ENCODE data around the gene PSD2. TPM values are rescaled to one million over a fixed set of nuclear protein-coding genes. Genes with fewer than 3 reads are reported as not detected.

Gene PSD2
- total RNA-seq: under 1 TPM; 0.05 to 0.11 TPM

- H3K4me3 ChIP-seq: peak within 1 kb of the TSS; percentile 14
- H3K27ac ChIP-seq: no peak within 1 kb of the TSS
- H3K27me3 ChIP-seq: peaks cover 35% of the 10 kb centered on the region
- intact Hi-C loops (cut with DNase I): no loop called here
- DNase-seq: no peak
- no peak for TF ChIP-seq CTCF (IDR thresholded peaks at IDR 0.05)
- H3K9me3 ChIP-seq: no peaks in the 10 kb centered on the region
- no peaks in the 10 kb centered on the region for H3K4me1 ChIP-seq
- no peaks in the 10 kb centered on the region for H3K36me3 ChIP-seq
- no peak within 1 kb of the TSS for H3K9ac ChIP-seq (ENCODE audit: low read depth in 2 of 2, low read length in 2 of 2)
Measured at GRCh38 chr5:139795074-139796001, at the start of gene PSD2. Gene PSD2 (plus strand): TSS chr5:139795808. CDS start chr5:139809441, 13,633 bp downstream.

- no peak for DNase-seq
- Histone ChIP-seq H3K27me3 (peaks cover 30% of the 10 kb centered on the region), H3K27ac (no peak overlapping the region), H3K36me3 (no peaks in the 10 kb centered on the region), H3K9me3 (no peaks in the 10 kb centered on the region), H3K4me1 (peaks cover 10% of the 10 kb centered on the region), H3K9ac (ENCODE audit: low read depth in 2 of 2, low read length in 2 of 2) (peak overlapping the region in 1 of 2 donors; percentile 43), H3K4me3 (peak overlapping the region; percentile 24)
- no peak for TF ChIP-seq CTCF (IDR thresholded peaks at IDR 0.05)
- intact Hi-C loops (cut with DNase I): no loop called here
Measured at GRCh38 chr5:139746691-139747582, 48.7 kb upstream of the PSD2 start.

GRCh38 chr5:139747583-139748504 lies 47.8 kb upstream of the PSD2 start:
- no peak for TF ChIP-seq CTCF (IDR thresholded peaks at IDR 0.05)
- Histone ChIP-seq H3K9ac (ENCODE audit: low read depth in 2 of 2, low read length in 2 of 2) (peak overlapping the region in 1 of 2 donors; percentile 43), H3K36me3 (no peaks in the 10 kb centered on the region), H3K27ac (no peak overlapping the region), H3K4me1 (peaks cover 10% of the 10 kb centered on the region), H3K9me3 (no peaks in the 10 kb centered on the region), H3K27me3 (peaks cover 30% of the 10 kb centered on the region), H3K4me3 (peak overlapping the region; percentile 24)
- peak; percentile 40 for DNase-seq
- intact Hi-C loops (cut with DNase I): no loop called here

- H3K9ac ChIP-seq (ENCODE audit: low read depth in 2 of 2, low read length in 2 of 2): no peak overlapping the region
- peaks cover 10% of the 10 kb centered on the region for H3K4me1 ChIP-seq
- H3K36me3 ChIP-seq: no peaks in the 10 kb centered on the region
- DNase-seq: no peak
- no peaks in the 10 kb centered on the region for H3K9me3 ChIP-seq
- H3K27ac ChIP-seq: no peak overlapping the region
- no peak for TF ChIP-seq CTCF (IDR thresholded peaks at IDR 0.05)
- H3K4me3 ChIP-seq: no peak overlapping the region
- peaks cover 30% of the 10 kb centered on the region for H3K27me3 ChIP-seq
- intact Hi-C loops (cut with DNase I): no loop called here
Measured at GRCh38 chr5:139748505-139748826, 47.1 kb upstream of the PSD2 start.

GRCh38 chr5:139749242-139749641 lies 46.4 kb upstream of the PSD2 start:
- Histone ChIP-seq H3K4me1 (peaks cover 10% of the 10 kb centered on the region), H3K9me3 (no peaks in the 10 kb centered on the region), H3K4me3 (no peak overlapping the region), H3K36me3 (no peaks in the 10 kb centered on the region), H3K27ac (no peak overlapping the region), H3K9ac (ENCODE audit: low read depth in 2 of 2, low read length in 2 of 2) (no peak overlapping the region), H3K27me3 (peaks cover 30% of the 10 kb centered on the region)
- TF ChIP-seq CTCF (IDR thresholded peaks at IDR 0.05): no peak
- no peak for DNase-seq
- intact Hi-C loops (cut with DNase I): no loop called here

Data from colonic mucosa (tissue), 4 donors.